Pancreas (tissue), 10 donors: ENCODE results near the gene SAMD9. TPM values are rescaled to one million over a fixed set of nuclear protein-coding genes. Genes with fewer than 3 reads are reported as not detected.

ENCODE experiments used
- ATAC-seq, 4 donors: fragments of 200-7000 bp; cut with Tn5 transposase; one replicate each; pipeline versions ENCODE4 v1.8.0 to v1.9.1; 2020; ENCODE audit warnings: mild to moderate bottlenecking in 4 of 4, moderate library complexity in 4 of 4
- DNase-seq, 6 donors: peaks; one replicate each; pipeline ENCODE4 v3.0.0-alpha.2; 2020
- FAIRE-seq: peaks from 2 replicates; lab custom pipeline; 2012; peaks lifted over from hg19 to GRCh38; lab: Jason Lieb, UNC
- H3K27ac ChIP-seq, 4 donors: fragments of 200-600 bp; sonication (generic); 1 replicate in 3 of 4; 2 replicates in 1 of 4; pipeline versions ENCODE4 v1.5.0 to v1.8.0; 2020
- H3K27me3 ChIP-seq, 4 donors: fragments of 200-600 bp; one replicate each; pipeline ENCODE4 v1.8.0; 2021
- H3K36me3 ChIP-seq, 3 donors: fragments of 200-600 bp; sonication (generic) in 1 of 3; one replicate each; pipeline versions ENCODE4 v1.5.0 to v1.8.0; 2020 to 2021
- H3K4me1 ChIP-seq, 3 donors: fragments of 200-600 bp; one replicate each; pipeline ENCODE4 v1.8.0; 2021
- H3K4me3 ChIP-seq, 4 donors: fragments of 200-600 bp; sonication (generic) in 2 of 4; one replicate each; pipeline versions ENCODE4 v1.5.0 to v1.8.0; 2020 to 2021
- H3K9me3 ChIP-seq, 4 donors: fragments of 200-600 bp; one replicate each; pipeline ENCODE4 v1.8.0; 2021
- CTCF ChIP-seq, 4 donors: fragments of 200-600 bp; sonication (generic) in 3 of 4; IDR thresholded peaks; one replicate each; pipeline versions ENCODE4 v1.5.0 to v1.8.0; 2021; ENCODE audit warnings: antibody characterized with exemption in 4 of 4
- WGBS, 2 donors: extraction: QIAGEN DNeasy Blood & Tissue Kit; methylation state at CpG; one replicate each; pipeline ENCODE4 v1.1.7; 2013; 5-methylcytosine and 5-hydroxymethylcytosine counted together
- intact Hi-C, 3 donors: fragments of 100-400 bp; cut with DNase I; formaldehyde crosslinking; loops; one replicate each; pipeline versions ENCODE4 v1.11.1 to v1.14.2; 2022
- polyA plus RNA-seq, 2 donors: library from polyadenylated mRNA; stranded (reverse); fragments of 200-250 nt; gene quantifications; one replicate each; pipeline ENCODE4 v1.2.3, GENCODE V29; 2013
- total RNA-seq, 6 donors: library from RNA; stranded (reverse); fragmentation: NEBNext Ultra II Directional in 4 of 6; extraction: Animal tissue kit (Norgen Biotek cat#: 25700) in 4 of 6; gene quantifications; one replicate each; pipeline versions ENCODE4 v1.2.1 to v1.2.4, GENCODE V29; 2021 to 2023
- donor health status: healthy with polysubstance abuse.
- donor health status: DM: no; HTN: no; CAD: no; lungs with moderate emphysema.
- donor health status: DM: no; HTN: no; CAD: no.
- donor health status: control.
- donor health status: control.
- donor health status: Bipolar disorder and iron deficiency.
- donor health status: DM: yes; HTN: yes; CAD: no.
- donor health status: DM: no; HTN: no; CAD: no.
- donor health status: DM: no; HTN: no; CAD: no.
- donor health status: DM: yes; HTN: yes; CAD: no.

Gene SAMD9
- total and polyA plus RNA-seq, 8 donors = 0.76 to 7.7 (median 2.0) TPM

- TF ChIP-seq CTCF (IDR thresholded peaks at IDR 0.05) = no peak
- H3K4me1 ChIP-seq = no peaks in the 10 kb centered on the region
- DNase-seq (no peak), FAIRE-seq (no peak), ATAC-seq (no peak)
- 54 to 60% methylated on average over 3 of the region's 3 CpGs for WGBS, 2 donors
- H3K4me3 ChIP-seq = no peak overlapping the region
- H3K27ac ChIP-seq = no peak overlapping the region
- no peaks in the 10 kb centered on the region for H3K27me3 ChIP-seq
- intact Hi-C loops = no loop called here
- H3K36me3 ChIP-seq = no peaks in the 10 kb centered on the region
- no peaks in the 10 kb centered on the region for H3K9me3 ChIP-seq
Observed at GRCh38 chr7:93159490-93159889, 41.7 kb upstream of the SAMD9 start.

GRCh38 chr7:93156884-93157283, 39.1 kb upstream of the SAMD9 start:
- ATAC-seq = no peak
- 64 to 71% methylated on average over 1 of the region's 1 CpG for WGBS, 2 donors

GRCh38 chr7:93150200-93150835, 32.5 kb upstream of the SAMD9 start:
- Histone ChIP-seq H3K4me1 (peaks cover 0 to 5% (median 0%) of the 10 kb centered on the region in 3 donors), H3K27me3 (no peaks in the 10 kb centered on the region), H3K4me3 (no peak overlapping the region), H3K27ac (no peak overlapping the region), H3K36me3 (no peaks in the 10 kb centered on the region), H3K9me3 (no peaks in the 10 kb centered on the region)
- WGBS, 2 donors = 68 to 83% methylated on average over 1 of the region's 1 CpG
- no peak for TF ChIP-seq CTCF (IDR thresholded peaks at IDR 0.05)
- intact Hi-C loops = no loop called here
- DNase-seq (no peak), FAIRE-seq (no peak), ATAC-seq (no peak)

More at GRCh38 chr7:93156884-93157283, 39.1 kb upstream of the SAMD9 start:
- Histone ChIP-seq H3K9me3 (no peaks in the 10 kb centered on the region), H3K27ac (no peak overlapping the region), H3K36me3 (no peaks in the 10 kb centered on the region), H3K4me3 (no peak overlapping the region), H3K27me3 (no peaks in the 10 kb centered on the region), H3K4me1 (no peaks in the 10 kb centered on the region)
- no peak for TF ChIP-seq CTCF (IDR thresholded peaks at IDR 0.05)
- FAIRE-seq (no peak), DNase-seq (no peak)
- intact Hi-C loops = no loop called here

GRCh38 chr7:93148727-93149126, 30.9 kb upstream of the SAMD9 start:
- H3K4me3 ChIP-seq = no peak overlapping the region
- WGBS, 2 donors = 64 to 68% methylated on average over 3 of the region's 3 CpGs

More at GRCh38 chr7:93148727-93149126, 30.9 kb upstream of the SAMD9 start:
- Histone ChIP-seq H3K36me3 (no peaks in the 10 kb centered on the region), H3K27ac (no peak overlapping the region), H3K4me1 (peaks cover 0 to 5% (median 0%) of the 10 kb centered on the region in 3 donors), H3K27me3 (no peaks in the 10 kb centered on the region), H3K9me3 (no peaks in the 10 kb centered on the region)
- FAIRE-seq (no peak), ATAC-seq (no peak), DNase-seq (no peak)
- no peak for TF ChIP-seq CTCF (IDR thresholded peaks at IDR 0.05)
- intact Hi-C loops = no loop called here
